Heart left ventricle (tissue), 13 donors: ENCODE measurements around the gene PITX2.

ENCODE experiments used
- POLR2A ChIP-seq, 2 donors: fragments of 450-650 bp; IDR thresholded peaks; one replicate each; pipeline ENCODE4 v1.6.1; 2017; ENCODE audit warnings: antibody characterized with exemption in 2 of 2, mild to moderate bottlenecking in 2 of 2, moderate library complexity in 2 of 2
- TF ChIP-seq, protein P1 (sequence below), 12 donors: fragments of 200-600 bp; sonication (generic) in 4 of 12; IDR thresholded peaks; one replicate each; pipeline versions ENCODE4 v1.5.0 to v1.8.0; 2018 to 2022; ENCODE audit warnings: antibody characterized with exemption in 12 of 12, mild to moderate bottlenecking in 5 of 12
- donor health status: ischemic (EF 13 %, LVEDD 7.1; RV severe dilation, severe dysfunction).
- donor health status: DM: no; HTN: yes; CAD: no.
- donor health status: DM: no; HTN: no; CAD: no.
- donor health status: ischemic (EF 25% LVEDD 6.9; RV normal size, moderate dysfunction).
- donor health status: ischemic (EF 25% LVEDD 5.7; RV mildly dilated, moderate dysfunction).
- donor health status: ischemic (EF 35%, LVEDD 5.7; RV mildly dilated, moderate dysfunction).
- donor health status: nonischemic (EF 11% LVEDD 7.7; RV severe dilation, severe dysfunction).
- donor health status: DM: yes; HTN: yes; CAD: no.
- donor health status: PGD.
- donor health status: ischemic (EF 29% LVEDD 5.4; RV normal size, mild dysfunction).
- donor health status: nonischemic (EF 23%, LVEDD 6.1; RV moderate dilation, normal function).

DNA sequence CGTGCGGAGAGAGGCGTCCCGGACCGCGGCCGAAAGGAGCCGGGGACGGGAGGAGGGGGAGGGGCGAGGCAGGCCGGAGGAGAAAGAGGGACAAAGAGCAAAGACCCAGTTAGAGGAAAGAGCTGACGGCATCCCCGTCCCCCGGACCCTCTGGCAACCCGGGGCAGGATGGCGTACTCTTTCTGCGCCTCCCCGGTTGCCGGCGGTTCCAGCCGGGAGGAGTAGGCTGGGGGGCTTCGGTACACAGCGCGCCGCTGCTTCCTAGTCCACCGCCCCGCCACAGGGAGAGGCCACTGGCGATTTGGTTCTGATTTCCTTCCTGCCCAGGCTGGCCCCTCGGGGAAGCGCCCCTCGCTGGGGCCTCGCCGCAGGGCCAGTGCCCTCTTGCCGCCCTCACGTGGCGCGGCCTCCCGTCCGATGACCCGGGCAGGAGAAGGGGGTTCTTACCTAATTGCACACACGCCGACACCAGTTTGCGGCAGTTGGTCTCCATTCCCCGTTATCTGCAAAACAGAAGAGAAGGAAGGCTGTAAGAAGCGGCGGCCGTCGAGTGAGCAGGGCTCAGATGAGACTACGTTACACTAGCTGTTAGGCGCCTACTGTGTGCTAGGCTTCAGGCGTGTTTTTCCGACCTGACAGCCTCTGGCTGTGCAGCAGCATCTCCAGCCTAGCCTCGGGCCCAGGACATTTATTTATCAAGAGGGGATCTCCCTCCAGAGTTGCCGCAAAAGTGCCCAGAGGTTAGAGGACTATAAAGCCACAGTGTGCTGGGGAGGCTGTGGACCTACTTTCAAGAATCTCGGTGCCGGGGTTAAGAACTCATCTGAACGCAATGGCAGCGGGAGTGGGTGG, 9.9 kb upstream of the PITX2 start:
- no peak for TF ChIP-seq POLR2A (IDR thresholded peaks at IDR 0.05)
- TF ChIP-seq, protein P1, sequence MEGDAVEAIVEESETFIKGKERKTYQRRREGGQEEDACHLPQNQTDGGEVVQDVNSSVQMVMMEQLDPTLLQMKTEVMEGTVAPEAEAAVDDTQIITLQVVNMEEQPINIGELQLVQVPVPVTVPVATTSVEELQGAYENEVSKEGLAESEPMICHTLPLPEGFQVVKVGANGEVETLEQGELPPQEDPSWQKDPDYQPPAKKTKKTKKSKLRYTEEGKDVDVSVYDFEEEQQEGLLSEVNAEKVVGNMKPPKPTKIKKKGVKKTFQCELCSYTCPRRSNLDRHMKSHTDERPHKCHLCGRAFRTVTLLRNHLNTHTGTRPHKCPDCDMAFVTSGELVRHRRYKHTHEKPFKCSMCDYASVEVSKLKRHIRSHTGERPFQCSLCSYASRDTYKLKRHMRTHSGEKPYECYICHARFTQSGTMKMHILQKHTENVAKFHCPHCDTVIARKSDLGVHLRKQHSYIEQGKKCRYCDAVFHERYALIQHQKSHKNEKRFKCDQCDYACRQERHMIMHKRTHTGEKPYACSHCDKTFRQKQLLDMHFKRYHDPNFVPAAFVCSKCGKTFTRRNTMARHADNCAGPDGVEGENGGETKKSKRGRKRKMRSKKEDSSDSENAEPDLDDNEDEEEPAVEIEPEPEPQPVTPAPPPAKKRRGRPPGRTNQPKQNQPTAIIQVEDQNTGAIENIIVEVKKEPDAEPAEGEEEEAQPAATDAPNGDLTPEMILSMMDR (IDR thresholded peaks at IDR 0.05) = no peak
